K562 (cell line): ENCODE results near the gene LTBP1. TPM values are rescaled to one million over a fixed set of nuclear protein-coding genes. Genes with fewer than 3 reads are reported as not detected.
A peak's percentile ranks its signal among the peaks of the same experiment; 100 is the strongest.

Experiments used
- BMI1 ChIP-seq: fragments of 150-350 bp; IDR thresholded peaks from 2 replicates; pipeline ENCODE4 v1.6.1; 2014; ENCODE audit warnings: low read length
- BRF1 ChIP-seq: IDR thresholded peaks from 3 replicates; pipeline ENCODE4 v1.6.1; 2011; ENCODE audit warnings: borderline replicate concordance, mild to moderate bottlenecking; ENCODE audit not compliant: insufficient read length; ENCODE audit errors: extremely low read depth
- CBX5 ChIP-seq: IDR thresholded peaks from 2 replicates; pipeline ENCODE4 v1.6.1; 2014; ENCODE audit warnings: low read depth, borderline replicate concordance
- DIDO1 ChIP-seq: fragments of 450-650 bp; IDR thresholded peaks from 2 replicates; pipeline ENCODE4 v1.6.1; 2016; ENCODE audit warnings: low read depth, missing biosample characterization, missing genetic modification characterization
- DPF2 ChIP-seq: fragments of 450-650 bp; IDR thresholded peaks from 2 replicates; pipeline ENCODE4 v1.6.1; 2016
- ELF4 ChIP-seq: fragments of 450-650 bp; formaldehyde crosslinking; IDR thresholded peaks from 2 replicates; pipeline ENCODE4 v1.4.0; 2022; ENCODE audit warnings: missing genetic modification characterization
- FOXP1 ChIP-seq: sonication (generic); formaldehyde crosslinking; IDR thresholded peaks from 2 replicates; pipeline ENCODE4 v1.8.0; 2022; ENCODE audit warnings: mild to moderate bottlenecking, missing genetic modification reagents
- L3MBTL2 ChIP-seq: fragments of 450-650 bp; IDR thresholded peaks from 2 replicates; pipeline ENCODE4 v1.6.1; 2016; ENCODE audit warnings: mild to moderate bottlenecking, moderate library complexity
- MXI1 ChIP-seq: IDR thresholded peaks from 2 replicates; pipeline ENCODE4 v1.6.1; 2011; ENCODE audit warnings: low read depth, mild to moderate bottlenecking, improper control_type of control experiment, low read length
- NR3C1 ChIP-seq: sonication (generic); formaldehyde crosslinking; IDR thresholded peaks from 2 replicates; pipeline ENCODE4 v1.8.1; 2022; ENCODE audit warnings: missing genetic modification reagents
- PHF20 ChIP-seq: fragments of 450-650 bp; IDR thresholded peaks from 2 replicates; pipeline ENCODE4 v1.6.1; 2018; ENCODE audit not compliant: partially characterized antibody
- PHF8 ChIP-seq: fragments of 200-600 bp; sonication (generic); IDR thresholded peaks from 2 replicates; pipeline ENCODE4 v1.6.1; 2012; ENCODE audit warnings: mixed run types, mild to moderate bottlenecking, inconsistent platforms, low read length, moderate library complexity, borderline replicate concordance
- POLR2B ChIP-seq: fragments of 450-650 bp; IDR thresholded peaks from 2 replicates; pipeline ENCODE4 v1.6.1; 2018; ENCODE audit warnings: low read depth; ENCODE audit not compliant: partially characterized antibody
- POLR2H ChIP-seq: IDR thresholded peaks from 2 replicates; pipeline ENCODE4 v1.6.1; 2016; ENCODE audit warnings: missing genetic modification characterization, low read depth, mild to moderate bottlenecking, control low read depth, missing compliant biosample characterization, moderate library complexity
- RUNX1 ChIP-seq: sonication (generic); IDR thresholded peaks from 2 replicates; pipeline ENCODE4 v1.6.1; 2016; ENCODE audit warnings: antibody characterized with exemption, low read depth
- SMAD1 ChIP-seq: fragments of 150-350 bp; IDR thresholded peaks from 2 replicates; pipeline ENCODE4 v1.6.1; 2014; ENCODE audit warnings: low read length, low read depth; ENCODE audit not compliant: partially characterized antibody
- SMAD3 ChIP-seq: fragments of 450-650 bp; formaldehyde crosslinking; conservative IDR thresholded peaks from 2 replicates; pipeline ENCODE4 v1.4.0; 2020; ENCODE audit warnings: mild to moderate bottlenecking
- SRSF7 ChIP-seq: fragments of 200-400 bp; formaldehyde crosslinking; optimal IDR thresholded peaks from 2 replicates; pipeline ENCODE3; 2017; ENCODE audit warnings: mild to moderate bottlenecking, low read depth, low read length
- ZNF609 ChIP-seq: sonication (generic); formaldehyde crosslinking; IDR thresholded peaks from 2 replicates; pipeline ENCODE4 v1.8.1; 2023; ENCODE audit warnings: missing genetic modification reagents, mild to moderate bottlenecking, borderline replicate concordance
- polyA plus RNA-seq, 8 experiments: library from polyadenylated mRNA; depleted of rRNA in 4 of 8; stranded (reverse) in 5 of 8; unstranded in 3 of 8; fragments of >200 nt; fragmentation: Nextera tagmentation in 2 of 8; fragmentation: Illumina TruSeq in 1 of 8; extraction: Ambion mirVana in 2 of 8; extraction: Trizol in 1 of 8; gene quantifications; 2 replicates each; pipeline versions ENCODE4 v1.2.1 to v1.2.3, GENCODE V29; 2011 to 2014; ENCODE audit warnings: inconsistent platforms in 1 of 8, missing spikeins in 1 of 8
- total RNA-seq, 7 experiments: library from RNA; depleted of rRNA in 6 of 7; stranded (reverse); fragments of >200 nt in 6 of 7; fragmentation: Illumina TruSeq in 2 of 7; extraction: Trizol in 2 of 7; gene quantifications; 2 replicates each; pipeline versions ENCODE4 v1.2.1 to v1.2.3, GENCODE V29; 2011 to 2021; ENCODE audit warnings: low replicate concordance in 1 of 7

The LTBP1 gene
- total and polyA plus RNA-seq, 9 of the 15 experiments (the other 6 are each of a cell fraction or from before 2014, with no cell fraction given): 3.6 to 16.4 (median 8.5) TPM

GRCh38 chr2:33108483-33109443 lies 162.0 kb downstream of the LTBP1 start (continued):
- TF ChIP-seq DPF2 (peak; percentile 98), NR3C1 (CRISPR knock-in tag) (no peak), BRF1 (no peak), PHF8 (no peak), MXI1 (no peak), BMI1 (peak; percentile 47; the same call in 1 of the 2 replicates), POLR2H (tag) (no peak), PHF20 (peak; percentile 47), CBX5 (no peak), POLR2B (no peak), ELF4 (CRISPR knock-in tag) (no peak), ZNF609 (CRISPR knock-in tag) (peak; percentile 91; the same call in 1 of the 2 replicates), SRSF7 (no peak), DIDO1 (no peak), RUNX1 (0 out of 2 replicates have a peak, but pooled peaks have one; percentile 31), L3MBTL2 (peak; percentile 55; the same call in 1 of the 2 replicates), FOXP1 (CRISPR knock-in tag) (peak; percentile 92), SMAD3 (CRISPR knock-in tag) (no peak), SMAD1 (peak; percentile 79)
